GM19099 (cell line): ENCODE measurements around the gene PHF2.

Experiments used
- POLR2A ChIP-seq: IDR thresholded peaks from 3 replicates; pipeline ENCODE4 v1.6.1; 2011; ENCODE audit warnings: low read depth; ENCODE audit not compliant: insufficient read length; ENCODE audit errors: extremely low read depth

The PHF2 gene

DNA sequence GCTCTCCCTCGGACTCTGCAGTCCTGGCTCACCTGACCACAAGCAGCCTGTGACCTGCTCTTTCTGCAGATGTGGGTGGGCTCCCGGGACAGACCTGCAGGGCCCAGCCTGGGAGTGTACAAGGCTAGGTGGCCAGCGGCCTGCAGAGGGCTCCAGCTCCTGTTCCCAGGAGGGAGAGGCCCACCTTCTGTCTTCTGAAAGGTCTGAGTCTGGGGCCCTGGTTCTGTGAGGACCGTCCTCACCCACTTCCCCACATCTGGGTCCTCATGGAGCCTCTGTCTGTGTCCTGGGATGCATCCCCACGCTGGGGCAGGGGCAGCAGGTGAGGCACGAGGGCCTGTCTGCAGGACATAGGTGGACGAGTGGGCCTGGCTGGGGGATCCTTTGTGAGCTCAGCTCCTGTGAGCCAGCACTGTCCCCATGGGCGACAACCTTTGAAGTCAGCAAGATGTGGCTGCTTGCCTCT, 43.7 kb downstream of the PHF2 start:
- TF ChIP-seq POLR2A = no peak

DNA sequence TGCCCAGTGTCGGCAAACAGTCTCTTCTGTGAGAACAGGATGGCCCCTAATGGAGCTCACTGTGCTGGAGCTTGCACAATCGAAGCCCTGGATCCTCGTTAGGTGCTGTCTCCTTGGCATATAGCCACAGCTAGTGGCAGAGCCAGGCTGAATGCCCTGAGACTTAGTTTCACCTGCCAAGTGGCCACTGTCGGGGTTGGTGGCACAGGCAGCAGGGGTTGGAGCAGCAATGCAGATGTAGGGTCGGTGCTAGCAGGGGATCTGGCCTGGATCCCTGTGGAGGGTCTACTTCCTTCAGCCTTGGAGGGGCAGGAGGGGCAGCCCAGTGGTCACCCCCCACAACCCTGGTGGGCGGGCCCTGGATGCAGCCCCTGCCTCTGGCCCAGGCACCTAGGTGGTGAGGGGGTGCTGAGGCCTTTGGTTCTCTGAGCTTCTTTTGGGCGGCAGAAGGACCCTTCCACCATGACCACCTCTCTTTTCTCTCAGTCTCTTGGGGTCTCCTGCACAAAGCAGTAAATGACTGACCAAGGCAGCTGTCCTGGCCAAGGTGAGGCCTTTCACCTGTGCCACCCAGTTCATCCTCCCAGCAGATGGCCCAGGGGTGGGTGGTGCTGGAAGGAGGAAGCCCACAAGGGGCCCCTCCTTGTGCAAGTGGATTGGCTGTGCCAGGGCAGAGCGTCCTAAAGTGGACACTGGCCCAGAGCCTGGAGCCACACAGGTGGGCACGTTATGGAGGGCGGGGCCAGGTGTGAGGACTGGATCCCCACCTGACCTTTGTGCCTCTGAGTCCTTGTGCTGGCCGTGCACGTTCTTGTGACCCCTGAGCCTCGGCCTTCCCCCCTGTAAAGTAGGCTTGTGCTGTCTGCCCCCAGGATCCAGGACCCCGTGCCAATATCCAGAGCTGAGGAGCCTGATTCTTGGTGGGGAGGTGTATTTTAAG, 44.8 kb downstream of the PHF2 start:
- no peak for TF ChIP-seq POLR2A

DNA sequence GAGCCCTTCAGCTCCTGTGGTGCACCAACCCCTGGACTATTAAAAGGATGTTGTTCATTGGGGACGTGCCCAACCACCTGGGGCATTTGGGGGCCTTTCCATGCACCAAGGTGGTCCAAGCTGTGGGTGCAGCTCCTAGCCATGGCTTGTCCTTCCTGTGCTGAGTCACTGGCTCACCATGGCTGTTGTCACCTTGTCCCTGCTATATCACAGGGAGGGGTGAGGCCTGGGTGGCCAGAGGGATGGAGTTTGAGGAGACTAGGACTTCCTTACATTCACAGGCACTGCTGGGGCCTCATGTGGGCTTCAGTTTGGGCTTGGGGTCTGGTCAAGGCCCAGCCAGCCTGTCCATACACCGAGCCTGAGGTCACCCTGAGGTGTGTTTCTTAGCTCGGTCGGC, 45.5 kb downstream of the PHF2 start:
- no peak for TF ChIP-seq POLR2A

DNA sequence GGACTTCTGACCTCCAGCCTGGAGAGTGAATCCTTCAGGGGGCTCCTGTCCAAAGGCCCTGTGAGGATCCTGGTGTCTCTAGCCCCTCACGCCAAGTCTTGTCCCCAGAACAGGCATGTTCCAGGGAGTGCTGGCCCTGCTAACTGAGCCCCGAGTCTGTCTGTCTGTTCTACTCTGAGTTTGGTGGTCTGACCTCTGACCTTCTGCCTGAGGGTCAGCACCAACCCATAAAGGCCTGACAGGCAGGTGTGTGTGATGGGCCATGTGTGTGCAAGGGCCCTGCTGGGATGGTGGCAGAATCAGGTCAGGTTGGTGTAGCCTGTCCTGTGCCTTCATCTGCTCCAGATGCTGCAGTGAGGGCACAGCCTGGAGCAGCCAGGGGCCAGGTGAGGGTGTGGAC, 46.3 kb downstream of the PHF2 start:
- no peak for TF ChIP-seq POLR2A

DNA sequence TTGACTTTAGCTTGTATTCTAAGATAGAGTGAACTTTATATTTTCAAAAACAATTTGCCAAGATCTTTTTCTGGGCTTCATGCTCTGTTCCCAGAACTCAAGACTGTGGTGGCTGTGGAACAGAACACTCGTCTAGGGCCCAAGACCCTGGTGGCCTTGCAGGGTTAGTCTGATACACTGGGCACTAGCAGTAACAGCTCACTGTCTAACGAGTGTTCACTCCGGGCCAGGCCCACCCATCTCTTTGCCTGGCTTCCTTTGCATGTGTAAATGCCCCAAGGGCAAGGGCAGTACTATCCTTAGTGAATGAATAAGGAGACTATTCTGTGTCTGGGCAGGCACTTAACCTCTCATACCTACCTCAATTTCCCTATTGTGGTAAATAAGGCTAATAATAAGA, 47.4 kb downstream of the PHF2 start:
- TF ChIP-seq POLR2A = no peak

DNA sequence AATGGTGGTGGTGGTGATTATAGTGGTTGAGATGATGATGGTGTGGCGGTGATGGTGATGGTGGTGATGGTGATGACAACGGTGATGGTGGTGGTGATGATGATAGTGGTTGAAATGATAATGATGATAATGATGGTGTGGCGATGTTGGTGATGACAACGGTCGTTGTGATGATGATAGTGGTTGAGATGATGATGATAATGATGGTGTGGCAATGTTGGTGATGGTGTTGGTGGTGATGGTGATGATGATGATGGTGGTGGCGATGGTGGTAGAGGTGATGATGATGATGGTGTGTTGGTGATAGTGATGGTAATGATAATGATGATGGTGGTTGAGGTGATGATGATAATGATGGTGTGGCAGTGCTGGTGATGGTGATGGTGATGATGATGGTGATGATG, 48.0 kb downstream of the PHF2 start:
- TF ChIP-seq POLR2A = no peak

DNA sequence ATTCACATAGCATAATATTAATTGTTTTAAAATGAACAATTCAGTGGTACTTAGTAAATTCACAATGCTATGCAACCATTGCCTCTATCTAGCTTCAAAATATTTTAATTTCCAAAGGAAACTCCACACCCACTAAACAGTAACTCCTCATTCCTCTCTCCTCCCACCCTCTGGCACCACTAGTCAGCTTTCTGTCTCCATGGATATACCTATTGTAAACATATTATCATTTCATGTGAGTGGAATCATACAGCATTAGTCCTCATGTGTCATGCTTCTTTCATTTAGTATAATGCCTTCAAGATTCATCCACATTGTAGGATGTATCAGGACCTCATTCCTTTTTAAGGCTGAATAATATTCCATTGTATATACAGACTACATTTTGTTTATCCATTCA, 48.6 kb downstream of the PHF2 start:
- no peak for TF ChIP-seq POLR2A

DNA sequence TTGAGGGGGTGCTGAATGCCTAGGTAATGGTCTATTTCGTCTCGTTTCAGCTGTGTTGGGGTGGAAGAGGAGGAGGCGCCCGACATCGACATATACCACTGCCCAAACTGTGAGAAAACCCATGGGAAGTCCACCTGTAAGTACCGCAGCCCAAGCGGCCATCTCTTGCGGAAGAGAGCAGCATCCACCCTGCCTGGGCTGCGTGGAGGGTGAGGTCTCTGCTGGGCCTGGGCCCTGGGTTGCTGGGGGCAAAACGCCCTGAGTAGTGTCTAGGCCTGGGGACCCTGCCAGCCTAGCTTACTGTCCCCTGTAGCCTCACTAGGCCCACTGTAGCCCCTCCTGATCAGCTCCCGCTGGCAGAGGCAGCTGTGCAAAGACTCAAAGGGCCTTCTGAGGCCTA, 53.5 kb downstream of the PHF2 start:
- TF ChIP-seq POLR2A = no peak

DNA sequence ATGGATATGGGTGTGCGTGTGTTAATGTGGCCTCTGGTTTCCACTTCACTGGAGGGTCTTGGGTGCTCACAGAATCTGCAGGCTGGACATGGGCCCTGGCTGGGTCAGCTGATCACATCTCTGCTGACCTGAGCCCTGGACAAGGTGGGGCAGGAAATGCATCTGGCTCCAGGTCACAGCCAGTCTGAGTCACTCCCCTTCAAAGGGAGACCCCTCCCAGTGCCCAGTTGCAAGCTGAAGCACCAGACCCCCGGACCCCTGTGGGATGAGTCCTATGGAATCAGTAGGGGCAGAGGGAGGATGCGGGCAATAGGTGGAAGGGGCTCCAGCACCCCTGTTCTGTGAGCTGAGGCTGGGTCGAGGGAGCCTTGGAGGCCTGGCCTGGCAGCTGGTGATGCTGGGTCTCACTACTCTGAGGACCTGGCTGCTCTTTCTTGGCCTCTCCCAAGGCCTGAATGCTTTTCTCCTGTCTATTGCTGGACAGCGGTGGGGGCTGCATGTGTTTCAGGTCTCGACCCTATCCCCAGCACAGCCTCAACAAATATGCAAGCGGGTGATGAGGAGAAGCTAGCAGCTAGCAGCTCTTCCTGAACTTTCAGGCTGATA, 54.5 kb downstream of the PHF2 start:
- no peak for TF ChIP-seq POLR2A

DNA sequence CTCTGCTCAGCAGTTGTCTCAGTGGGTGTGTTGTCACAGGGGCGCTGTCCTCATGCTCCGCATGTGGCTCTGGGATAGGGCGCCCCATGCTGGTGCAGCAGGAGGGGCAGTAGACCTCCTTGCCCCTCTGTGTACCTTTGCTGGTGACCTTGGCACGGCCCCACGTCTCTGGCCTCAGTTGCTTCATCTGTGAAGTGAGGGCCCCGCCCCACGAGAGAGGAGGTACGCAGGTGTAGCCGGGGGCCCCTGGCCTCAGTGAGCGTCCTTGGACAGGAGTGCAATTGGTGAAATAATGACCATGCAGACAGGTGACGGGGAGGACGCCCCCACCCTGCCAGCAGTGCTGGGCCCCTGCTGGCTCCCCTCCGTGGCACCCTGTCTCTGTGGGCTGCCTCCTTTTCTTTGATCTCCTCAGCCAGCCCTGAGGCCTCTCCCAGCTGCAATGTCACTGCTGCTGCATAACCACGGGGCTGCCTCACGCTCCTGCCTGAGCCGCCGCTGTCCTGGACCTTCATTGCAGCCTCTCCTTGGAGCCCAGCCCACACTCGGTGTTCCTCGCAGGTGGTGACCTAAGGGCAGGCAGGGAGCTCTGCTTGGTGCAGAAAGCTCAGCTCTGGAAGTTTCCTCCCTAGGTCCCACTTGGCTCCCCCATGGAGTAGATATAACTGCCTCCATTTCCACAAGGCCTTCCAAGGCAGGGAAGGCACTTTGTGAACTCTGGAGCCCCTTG, 57.3 kb downstream of the PHF2 start:
- TF ChIP-seq POLR2A = no peak

DNA sequence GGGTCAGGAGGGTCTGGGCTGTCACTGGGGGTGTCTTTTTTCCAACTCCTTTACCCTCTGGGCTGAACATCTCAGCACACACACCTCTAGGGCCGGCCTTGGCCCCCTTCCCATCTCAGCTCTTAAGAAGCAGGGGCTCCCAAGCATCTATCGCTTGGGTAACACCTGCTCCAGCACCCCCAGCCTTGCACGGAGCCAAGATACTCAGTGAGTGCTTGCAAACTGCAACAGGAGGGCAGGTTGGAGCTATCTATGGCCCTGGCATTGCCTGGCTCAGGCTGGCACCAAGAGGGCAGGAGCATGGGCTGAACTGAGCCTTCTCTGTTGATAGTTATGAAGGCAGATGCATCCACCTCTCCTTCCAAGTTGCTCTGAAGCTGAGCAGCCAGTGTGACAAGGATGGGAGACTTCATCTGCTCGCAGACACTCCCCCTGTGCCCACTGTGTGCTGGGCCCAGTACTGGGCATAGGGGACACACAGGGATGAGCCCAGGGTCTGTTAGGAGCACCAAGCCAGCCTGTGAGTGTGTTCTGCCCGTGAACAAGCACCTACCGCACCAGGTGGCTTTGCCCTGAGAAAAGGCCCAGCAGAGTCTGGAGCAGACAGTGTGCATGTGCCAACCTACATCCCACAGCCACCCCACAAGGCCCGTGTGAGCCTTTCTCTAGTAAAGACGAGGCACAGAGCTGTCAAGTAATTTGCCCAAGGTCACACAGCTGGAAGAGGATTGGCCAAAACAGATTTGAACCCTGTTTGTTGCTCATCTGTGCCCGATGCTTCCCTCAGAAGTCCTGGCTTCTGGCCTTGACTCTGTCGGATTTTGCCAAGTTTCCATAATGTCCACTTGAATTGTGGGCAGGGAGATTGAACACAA, 58.2 kb downstream of the PHF2 start:
- TF ChIP-seq POLR2A = no peak

DNA sequence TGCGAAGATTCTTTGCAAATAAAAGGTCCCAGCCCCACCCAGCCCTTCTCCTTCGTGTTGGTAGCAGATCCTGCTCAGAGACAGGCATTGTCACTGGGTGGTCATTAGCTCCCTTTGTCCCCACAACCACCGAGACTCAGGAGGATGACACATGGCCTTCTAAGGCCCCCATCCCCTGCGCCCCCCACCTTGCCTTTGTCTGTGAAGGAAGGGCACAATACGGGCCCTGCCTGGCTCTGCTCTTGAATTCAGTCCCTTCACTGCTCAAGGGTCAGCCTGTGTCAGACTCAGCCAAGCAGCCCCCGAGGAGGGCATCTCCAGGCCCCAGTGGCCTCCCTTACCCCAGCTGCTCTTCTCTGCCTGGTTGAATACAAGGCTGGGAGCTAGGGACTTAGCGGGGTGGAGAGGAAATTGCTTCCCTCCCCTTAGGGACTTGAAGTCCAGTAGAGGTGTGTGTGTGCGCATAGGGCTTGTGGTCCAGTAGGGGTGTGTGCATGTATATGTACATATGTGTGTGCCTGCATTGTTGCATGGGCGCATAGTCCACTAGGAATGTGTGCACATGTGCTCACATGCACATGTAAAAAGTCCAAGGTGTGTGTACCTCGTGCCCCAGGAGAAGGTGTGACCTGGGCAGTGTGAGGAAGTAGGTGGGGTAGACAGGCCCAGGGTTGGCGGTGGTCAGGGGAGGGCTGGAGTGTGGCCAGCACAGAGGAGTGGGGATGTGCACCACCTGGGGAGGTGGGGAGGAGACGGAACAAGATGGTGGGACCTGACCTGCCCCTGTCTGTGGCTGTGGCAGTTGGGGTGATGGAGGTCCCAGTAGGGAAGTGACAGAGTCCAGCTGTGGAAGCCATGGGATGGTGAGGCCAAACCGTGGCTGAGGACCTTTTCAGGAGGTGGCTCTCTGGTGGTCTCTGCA, 59.1 kb downstream of the PHF2 start:
- TF ChIP-seq POLR2A = no peak

DNA sequence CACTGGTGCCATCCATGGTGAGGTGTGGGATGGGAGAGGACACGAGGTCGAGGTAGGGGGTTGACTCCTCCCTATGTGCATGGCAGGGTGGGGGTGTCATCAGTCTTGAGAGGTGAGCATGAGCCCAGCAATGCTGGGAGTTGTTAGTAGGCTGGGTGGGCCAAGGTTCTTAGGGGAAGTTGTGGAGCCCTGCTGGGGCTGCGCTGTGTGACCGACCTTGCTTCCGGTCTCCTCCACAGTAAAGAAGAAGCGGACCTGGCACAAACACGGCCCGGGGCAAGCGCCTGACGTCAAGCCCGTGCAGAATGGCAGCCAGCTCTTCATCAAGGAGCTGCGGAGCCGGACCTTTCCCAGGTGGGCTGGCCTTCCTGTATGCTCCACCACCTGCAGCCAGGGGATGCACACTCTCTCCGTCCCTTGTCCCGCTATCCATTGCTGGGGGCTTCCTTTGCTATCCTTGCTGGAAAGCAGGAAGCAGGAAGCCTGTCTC, 59.8 kb downstream of the PHF2 start:
- no peak for TF ChIP-seq POLR2A
